ENCODE measurements around the gene SEC14L6. TPM values are rescaled to one million over a fixed set of nuclear protein-coding genes. Genes with fewer than 3 reads are reported as not detected.
A peak's percentile ranks its signal among the peaks of the same experiment; 100 is the strongest.
"Not testable (repeated sequence)": the region's sequence is repeated elsewhere in the genome, so short reads cannot be mapped to it uniquely, and the experiment has no call there.

The SEC14L6 gene
- 1 to 10 TPM in 1 of 4 donors, under 1 TPM in 3; 0.22 to 3.0 (median 0.54) TPM for total RNA-seq

DNA sequence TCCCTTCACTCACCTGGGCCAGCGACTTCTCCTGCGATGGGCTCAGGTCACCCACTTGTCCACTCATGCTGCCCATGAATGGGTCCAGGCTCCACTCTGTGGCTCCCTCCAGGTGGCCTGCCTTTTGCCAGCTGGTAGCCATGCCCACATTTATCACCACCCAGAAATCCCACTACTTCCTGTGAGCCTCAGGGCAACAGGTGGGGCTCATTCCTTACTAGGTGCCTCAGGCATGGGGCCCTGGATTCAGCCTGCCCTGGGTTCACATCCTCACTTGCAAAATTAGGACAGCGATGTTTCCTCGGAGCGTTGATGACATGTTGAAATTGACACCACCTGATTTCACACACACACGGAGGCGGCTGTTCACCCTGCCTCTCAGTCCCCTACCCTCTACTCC, at the start of gene SEC14L6:
SEC14L6 (minus strand) TSS at position 126 of the 400 bp plus-strand sequence; CDS start at position 67, 59 bp downstream.
- no peak for ATAC-seq
- H3K9me3 ChIP-seq, result no peaks in the 10 kb centered on the region
- WGBS, 2 donors (ENCODE audit: low coverage in 1 of 2), result 86 to 100% methylated on average over 2 to 4 of the region's 7 CpGs
- no peaks in the 10 kb centered on the region for H3K36me3 ChIP-seq
- H3K4me1 ChIP-seq, result peaks cover 0 to 13% (median 5%) of the 10 kb centered on the region in 3 donors
- no peak within 1 kb of the TSS for H3K27ac ChIP-seq
- H3K4me3 ChIP-seq, result no peak within 1 kb of the TSS
- TF ChIP-seq POLR2A (IDR thresholded peaks at IDR 0.05), result no peak
- no peak for TF ChIP-seq POLR2AphosphoS5 (IDR thresholded peaks at IDR 0.05)
- TF ChIP-seq, protein P1, sequence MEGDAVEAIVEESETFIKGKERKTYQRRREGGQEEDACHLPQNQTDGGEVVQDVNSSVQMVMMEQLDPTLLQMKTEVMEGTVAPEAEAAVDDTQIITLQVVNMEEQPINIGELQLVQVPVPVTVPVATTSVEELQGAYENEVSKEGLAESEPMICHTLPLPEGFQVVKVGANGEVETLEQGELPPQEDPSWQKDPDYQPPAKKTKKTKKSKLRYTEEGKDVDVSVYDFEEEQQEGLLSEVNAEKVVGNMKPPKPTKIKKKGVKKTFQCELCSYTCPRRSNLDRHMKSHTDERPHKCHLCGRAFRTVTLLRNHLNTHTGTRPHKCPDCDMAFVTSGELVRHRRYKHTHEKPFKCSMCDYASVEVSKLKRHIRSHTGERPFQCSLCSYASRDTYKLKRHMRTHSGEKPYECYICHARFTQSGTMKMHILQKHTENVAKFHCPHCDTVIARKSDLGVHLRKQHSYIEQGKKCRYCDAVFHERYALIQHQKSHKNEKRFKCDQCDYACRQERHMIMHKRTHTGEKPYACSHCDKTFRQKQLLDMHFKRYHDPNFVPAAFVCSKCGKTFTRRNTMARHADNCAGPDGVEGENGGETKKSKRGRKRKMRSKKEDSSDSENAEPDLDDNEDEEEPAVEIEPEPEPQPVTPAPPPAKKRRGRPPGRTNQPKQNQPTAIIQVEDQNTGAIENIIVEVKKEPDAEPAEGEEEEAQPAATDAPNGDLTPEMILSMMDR (IDR thresholded peaks at IDR 0.05), result no peak
- TF ChIP-seq EP300 (IDR thresholded peaks at IDR 0.05), result no peak
- peaks cover 58% of the 10 kb centered on the region for H3K27me3 ChIP-seq

GRCh38 chr22:30596199-30596598, 49.7 kb upstream of the SEC14L6 start:
- H3K27ac ChIP-seq, result no peak overlapping the region
- peaks cover 13% of the 10 kb centered on the region for H3K27me3 ChIP-seq
- no peak overlapping the region for H3K4me3 ChIP-seq
- no peaks in the 10 kb centered on the region for H3K36me3 ChIP-seq
- WGBS, 2 donors (ENCODE audit: low coverage in 1 of 2), result 15 to 50% methylated on average over 2 of the region's 2 CpGs
- TF ChIP-seq, protein P1 (IDR thresholded peaks at IDR 0.05), result no peak
- TF ChIP-seq EP300 (IDR thresholded peaks at IDR 0.05), result no peak
- TF ChIP-seq POLR2AphosphoS5 (IDR thresholded peaks at IDR 0.05), result no peak
- no peak for TF ChIP-seq POLR2A (IDR thresholded peaks at IDR 0.05)
- no peaks in the 10 kb centered on the region for H3K9me3 ChIP-seq
- ATAC-seq, result no peak
- peaks cover 0 to 7% (median 0%) of the 10 kb centered on the region in 3 donors for H3K4me1 ChIP-seq

- H3K9me3 ChIP-seq, ATAC-seq: not testable (repeated sequence)
- WGBS, 2 donors (ENCODE audit: low coverage in 1 of 2), result 62 to 80% methylated on average over 4 to 7 of the region's 18 CpGs
- Histone ChIP-seq H3K27me3 (peaks cover 13% of the 10 kb centered on the region), H3K4me3 (peak overlapping the region; percentile 32 to 66), H3K27ac (peak overlapping the region in 3 of 4 donors; percentile 0 to 79 (median 79)), H3K4me1 (peaks cover 5 to 27% (median 10%) of the 10 kb centered on the region in 3 donors), H3K36me3 (peaks cover 3 to 23% of the 10 kb centered on the region in 2 donors)
- TF ChIP-seq, protein P1 (IDR thresholded peaks at IDR 0.05), result peak in 1 of 4 experiments; percentile 9
Observed at GRCh38 chr22:30592360-30592713, 45.8 kb upstream of the SEC14L6 start.

GRCh38 chr22:30591588-30592359, 45.2 kb upstream of the SEC14L6 start, which contains the start of gene PES1:
TSS of gene PES1 (minus strand) at chr22:30591910. CDS start at chr22:30591833, 77 bp downstream.
- Histone ChIP-seq H3K27ac (peak within 1 kb of the TSS; percentile 32 to 80 (median 79)), H3K36me3 (peaks cover 4 to 29% of the 10 kb centered on the region in 2 donors), H3K4me1 (peaks cover 5 to 27% (median 10%) of the 10 kb centered on the region in 3 donors), H3K9me3 (no peaks in the 10 kb centered on the region), H3K4me3 (peak within 1 kb of the TSS; percentile 57 to 66), H3K27me3 (peaks cover 10% of the 10 kb centered on the region)
- peak; percentile 100 for ATAC-seq
- 0% methylated on average over 10 to 23 of the region's 49 CpGs for WGBS, 2 donors (ENCODE audit: low coverage in 1 of 2)
- TF ChIP-seq POLR2A (IDR thresholded peaks at IDR 0.05) (peak in 1 of 2 donors; percentile 37), EP300 (IDR thresholded peaks at IDR 0.05) (no peak), POLR2AphosphoS5 (IDR thresholded peaks at IDR 0.05) (peak; percentile 72)

DNA sequence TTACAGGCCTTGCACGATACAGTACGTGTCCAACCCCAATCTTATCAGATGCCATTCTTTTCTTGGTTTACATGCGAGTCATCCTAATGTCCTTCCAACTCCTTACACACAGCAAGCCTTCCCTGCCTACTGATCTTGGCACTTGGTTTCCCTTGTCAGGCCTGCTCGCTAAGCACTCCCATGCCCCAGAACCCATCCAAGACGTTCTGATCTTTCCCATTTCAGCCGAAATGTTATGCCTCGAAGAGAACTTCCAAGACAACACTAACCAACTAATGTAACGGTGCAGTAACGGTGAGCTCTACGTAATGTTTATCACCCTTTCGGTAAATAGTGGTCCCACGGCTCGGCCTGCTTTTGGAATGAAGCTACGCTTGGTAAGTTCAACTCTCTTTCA, 44.6 kb upstream of the SEC14L6 start:
- no peak for ATAC-seq
- Histone ChIP-seq H3K27me3 (peaks cover 7% of the 10 kb centered on the region), H3K4me1 (peaks cover 5 to 27% (median 10%) of the 10 kb centered on the region in 3 donors), H3K9me3 (no peaks in the 10 kb centered on the region), H3K36me3 (peaks cover 4 to 35% of the 10 kb centered on the region in 2 donors), H3K27ac (peak overlapping the region in 3 of 4 donors; percentile 79 to 80 (median 79)), H3K4me3 (peak overlapping the region; percentile 57 to 66)
- 2 to 3% methylated on average over 14 of the region's 14 CpGs for WGBS, 2 donors (ENCODE audit: low coverage in 1 of 2)
- TF ChIP-seq POLR2A (IDR thresholded peaks at IDR 0.05), result no peak
- TF ChIP-seq POLR2AphosphoS5 (IDR thresholded peaks at IDR 0.05), result no peak
- no peak for TF ChIP-seq EP300 (IDR thresholded peaks at IDR 0.05)
- TF ChIP-seq, protein P1 (IDR thresholded peaks at IDR 0.05), result no peak
